GM12878 (cell line): ENCODE data around the gene SCP2. TPM values are rescaled to one million over a fixed set of nuclear protein-coding genes. Genes with fewer than 3 reads are reported as not detected.

ENCODE experiments used
- ATAC-seq: fragments of 200-7000 bp; cut with Tn5 transposase; 3 replicates; pipeline ENCODE4 v1.9.1; 2020; ENCODE audit warnings: mild to moderate bottlenecking, moderate library complexity
- BruUV-seq: library from RNA; stranded (reverse); fragments of 400-500 nt; replicated peaks from 2 replicates; lab custom pipeline; 2021; lab: Mats Ljungman, UMichigan
- CTCF ChIA-PET: fragments of 300-600 bp; sonication (Branson Sonifier 250); formaldehyde crosslinking; extraction: SDS; loops from one replicate; lab custom pipeline; 2021; ENCODE audit warnings: inconsistent platforms; lab: Yijun Ruan, JAX
- POLR2A ChIA-PET: fragments of 350-600 bp; formaldehyde crosslinking; extraction: SDS; loops from one replicate; lab custom pipeline; 2021; ENCODE audit warnings: inconsistent platforms; lab: Charles Lee
- RAD21 ChIA-PET: fragments of 300-600 bp; sonication (Branson Sonifier 250); formaldehyde crosslinking; loops from one replicate; lab custom pipeline; 2023; ENCODE audit warnings: antibody characterized with exemption; ENCODE audit not compliant: unreplicated experiment; lab: Charles Lee
- SMC1A ChIA-PET: fragments of 300-600 bp; sonication (Branson Sonifier 250); formaldehyde crosslinking; loops from one replicate; lab custom pipeline; 2023; ENCODE audit not compliant: unreplicated experiment, uncharacterized antibody; lab: Charles Lee
- DNase-seq: peaks from one replicate; pipeline ENCODE4 v3.0.0-alpha.2; 2011; ENCODE audit warnings: low read depth, low spot score
- FAIRE-seq: peaks from 3 replicates; lab custom pipeline; 2011; peaks lifted over from hg19 to GRCh38; lab: Jason Lieb, UNC
- H2AFZ ChIP-seq: 2 replicates; pipeline ENCODE4 v1.6.0; 2011; ENCODE audit warnings: low read depth, low read length, control low read depth; ENCODE audit not compliant: control insufficient read depth
- H3K27ac ChIP-seq: 2 replicates; pipeline ENCODE4 v1.5.1; 2011; ENCODE audit warnings: control low read depth; ENCODE audit not compliant: control insufficient read depth, insufficient read depth
- H3K27me3 ChIP-seq, 2 experiments: replicated peaks in 1 of 2; 2 replicates each; pipeline versions ENCODE4 v1.6.0 to v1.6.1; 2011; ENCODE audit warnings: low read length in 1 of 2; ENCODE audit not compliant: control insufficient read depth in 2 of 2, insufficient read depth in 2 of 2
- H3K36me3 ChIP-seq, 2 experiments: 2 replicates each; pipeline ENCODE4 v1.5.1; 2011; ENCODE audit warnings: low read length in 1 of 2; ENCODE audit not compliant: control insufficient read depth in 2 of 2, insufficient read depth in 2 of 2
- H3K4me1 ChIP-seq: 2 replicates; pipeline ENCODE4 v1.6.1; 2011; ENCODE audit warnings: mild to moderate bottlenecking, low read length, moderate library complexity, mixed read lengths; ENCODE audit not compliant: control insufficient read depth, insufficient read depth
- H3K4me2 ChIP-seq: 2 replicates; pipeline ENCODE4 v1.6.0; 2011; ENCODE audit warnings: control low read depth; ENCODE audit not compliant: control insufficient read depth, insufficient read depth
- H3K4me3 ChIP-seq: fragments of 200-600 bp; sonication (generic); 2 replicates; pipeline ENCODE4 v1.5.1; 2016
- H3K79me2 ChIP-seq: 2 replicates; pipeline ENCODE4 v1.6.0; 2011; ENCODE audit warnings: low read length; ENCODE audit not compliant: control insufficient read depth, insufficient read depth
- H3K9ac ChIP-seq: 2 replicates; pipeline ENCODE4 v1.8.0; 2011; ENCODE audit warnings: low read length, control low read depth, mixed read lengths; ENCODE audit not compliant: control insufficient read depth, insufficient read depth
- H3K9me3 ChIP-seq: replicated peaks from 3 replicates; pipeline ENCODE4 v1.5.1; 2011; ENCODE audit warnings: mild to moderate bottlenecking, low read length; ENCODE audit not compliant: control insufficient read depth, insufficient read depth
- H4K20me1 ChIP-seq: 2 replicates; pipeline ENCODE4 v1.6.0; 2011; ENCODE audit not compliant: control insufficient read depth, insufficient read depth
- LARP7 ChIP-seq: fragments of 450-650 bp; IDR thresholded peaks from 2 replicates; pipeline ENCODE4 v1.6.1; 2017; ENCODE audit warnings: mild to moderate bottlenecking
- MEF2A ChIP-seq: IDR thresholded peaks from 2 replicates; pipeline ENCODE4 v1.6.1; 2011; ENCODE audit warnings: low read depth, mild to moderate bottlenecking, low read length, moderate library complexity; ENCODE audit not compliant: insufficient read depth
- NRF1 ChIP-seq: conservative IDR thresholded peaks from 2 replicates; pipeline ENCODE4 v1.6.1; 2011; ENCODE audit warnings: mild to moderate bottlenecking, low read depth, low read length, improper control_type of control experiment
- WGBS: methylation state at CpG from one replicate; pipeline ENCODE4 v1.1.6; 2016; ENCODE audit warnings: low lambda C conversion rate; ENCODE audit not compliant: insufficient replicate concordance, insufficient coverage; ENCODE audit errors: missing lambda C conversion rate; 5-methylcytosine and 5-hydroxymethylcytosine counted together
- in situ Hi-C: fragments of 300-500 bp; cut with MboI; formaldehyde crosslinking; loops from 9 replicates; pipeline ENCODE4 v1.14.3; 2018; ENCODE audit warnings: mixed read lengths
- intact Hi-C: fragments of 100-400 bp; cut with micrococcal nuclease; formaldehyde crosslinking; loops from one replicate; pipeline ENCODE4 v1.14.2; 2022; ENCODE audit not compliant: unreplicated experiment
- polyA plus RNA-seq, 11 experiments: library from polyadenylated mRNA; depleted of rRNA in 4 of 11; unstranded in 6 of 11; stranded (reverse) in 5 of 11; fragments of >200 nt; fragmentation: Nextera tagmentation in 4 of 11; fragmentation: Illumina TruSeq in 1 of 11; extraction: Ambion mirVana in 4 of 11; extraction: Trizol in 1 of 11; gene quantifications; 1 replicate in 1 of 11; 2 replicates in 10 of 11; pipeline versions ENCODE4 v1.2.1 to v1.2.3, GENCODE V29; 2011 to 2016; ENCODE audit warnings: inconsistent platforms in 2 of 11, missing spikeins in 2 of 11, low read depth in 1 of 11
- total RNA-seq, 4 experiments: library from RNA; depleted of rRNA in 3 of 4; stranded (reverse); fragments of >200 nt in 3 of 4; fragmentation: Illumina TruSeq in 1 of 4; extraction: Trizol in 1 of 4; gene quantifications; 2 replicates each; pipeline versions ENCODE4 v1.2.1 to v1.2.3, GENCODE V29; 2013 to 2021

Gene SCP2
- total and polyA plus RNA-seq, 10 of the 15 experiments (the other 5 are each of a cell fraction or from before 2014, with no cell fraction given), result 74.3 to 327 (median 127) TPM

DNA sequence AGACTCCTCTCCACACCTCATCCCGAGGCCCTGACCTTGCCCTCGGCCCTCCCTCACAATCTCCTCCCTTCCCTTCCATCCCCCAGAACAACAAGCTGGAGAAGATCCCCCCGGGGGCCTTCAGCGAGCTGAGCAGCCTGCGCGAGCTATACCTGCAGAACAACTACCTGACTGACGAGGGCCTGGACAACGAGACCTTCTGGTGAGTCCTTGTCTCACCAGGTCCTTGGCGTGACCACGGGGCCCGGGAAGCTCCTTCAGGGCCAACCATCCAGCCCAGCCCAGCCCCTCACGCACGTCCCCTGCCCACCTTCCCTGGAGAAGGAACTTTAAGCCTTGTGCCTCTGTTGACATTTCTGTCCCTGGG lies 150.5 kb downstream of the SCP2 start:
- Histone ChIP-seq H3K79me2 (no peaks in the 10 kb centered on the region), H2AFZ (no peak overlapping the region), H3K9me3 (no peaks in the 10 kb centered on the region), H3K36me3 (no peaks in the 10 kb centered on the region), H3K9ac (no peak overlapping the region), H3K27me3 (0 out of 4 replicates have a peak, but pooled peaks cover 0 to under 1% of the 10 kb centered on the region in 2 experiments), H3K27ac (no peak overlapping the region), H3K4me3 (no peak overlapping the region), H4K20me1 (no peaks in the 10 kb centered on the region), H3K4me2 (no peak overlapping the region), H3K4me1 (no peaks in the 10 kb centered on the region)
- intact Hi-C loops, result no loop called here
- ATAC-seq (no peak), FAIRE-seq (no peak), DNase-seq (no peak)
- BruUV-seq, result no TSS peak
- ChIA-PET RAD21 (no interaction called here), SMC1A (no interaction called here), CTCF (interaction anchor here (0.6 kb wide), 1 partner anchor 273 kb away, joined by 3 read pairs; no protein-coding TSS in a partner anchor), POLR2A (no interaction called here)
- 47% methylated on average over 13 of the region's 13 CpGs for WGBS
- in situ Hi-C loops, result no loop called here
- no peak for TF ChIP-seq LARP7

DNA sequence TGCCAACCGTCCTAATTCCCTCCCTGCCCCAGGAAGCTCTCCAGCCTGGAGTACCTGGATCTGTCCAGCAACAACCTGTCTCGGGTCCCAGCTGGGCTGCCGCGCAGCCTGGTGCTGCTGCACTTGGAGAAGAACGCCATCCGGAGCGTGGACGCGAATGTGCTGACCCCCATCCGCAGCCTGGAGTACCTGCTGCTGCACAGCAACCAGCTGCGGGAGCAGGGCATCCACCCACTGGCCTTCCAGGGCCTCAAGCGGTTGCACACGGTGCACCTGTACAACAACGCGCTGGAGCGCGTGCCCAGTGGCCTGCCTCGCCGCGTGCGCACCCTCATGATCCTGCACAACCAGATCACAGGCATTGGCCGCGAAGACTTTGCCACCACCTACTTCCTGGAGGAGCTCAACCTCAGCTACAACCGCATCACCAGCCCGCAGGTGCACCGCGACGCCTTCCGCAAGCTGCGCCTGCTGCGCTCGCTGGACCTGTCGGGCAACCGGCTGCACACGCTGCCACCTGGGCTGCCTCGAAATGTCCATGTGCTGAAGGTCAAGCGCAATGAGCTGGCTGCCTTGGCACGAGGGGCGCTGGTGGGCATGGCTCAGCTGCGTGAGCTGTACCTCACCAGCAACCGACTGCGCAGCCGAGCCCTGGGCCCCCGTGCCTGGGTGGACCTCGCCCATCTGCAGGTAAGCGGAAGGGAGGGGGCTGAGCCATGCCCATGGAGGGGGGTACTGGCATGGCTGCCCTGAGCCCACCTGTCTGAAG lies 151.4 kb downstream of the SCP2 start:
- H3K79me2 ChIP-seq, result no peaks in the 10 kb centered on the region
- no peaks in the 10 kb centered on the region for H3K36me3 ChIP-seq
- CTCF ChIA-PET, result no interaction called here
- TF ChIP-seq NRF1 (no peak), MEF2A (no peak)
- TF ChIP-seq, all 136 proteins: peak for 0
- no peaks in the 10 kb centered on the region for H3K4me1 ChIP-seq
- ChIA-PET POLR2A (no interaction called here), SMC1A (no interaction called here), RAD21 (no interaction called here)
- H3K9me3 ChIP-seq, result no peaks in the 10 kb centered on the region
- ATAC-seq (no peak), DNase-seq (no peak), FAIRE-seq (no peak)
- H4K20me1 ChIP-seq, result no peaks in the 10 kb centered on the region
- 70% methylated on average over 46 of the region's 46 CpGs for WGBS
- 0 out of 4 replicates have a peak, but pooled peaks cover 0 to 2% of the 10 kb centered on the region in 2 experiments for H3K27me3 ChIP-seq
- H3K4me2 ChIP-seq, result no peak overlapping the region
- H3K4me3 ChIP-seq, result no peak overlapping the region
- intact Hi-C loops, result no loop called here
- no peak overlapping the region for H3K9ac ChIP-seq
- in situ Hi-C loops, result no loop called here
- no peak overlapping the region for H2AFZ ChIP-seq
- no TSS peak for BruUV-seq
- H3K27ac ChIP-seq, result no peak overlapping the region
